Psoas muscle (tissue), 8 donors: ENCODE data around the gene MUC13. TPM values are rescaled to one million over a fixed set of nuclear protein-coding genes. Genes with fewer than 3 reads are reported as not detected.

Source experiments
- ATAC-seq, 4 donors: fragments of 200-7000 bp; cut with Tn5 transposase; one replicate each; pipeline ENCODE4 v1.9.1; 2020; ENCODE audit warnings: moderate library complexity in 3 of 4, mild to moderate bottlenecking in 2 of 4
- DNase-seq, 2 donors: peaks; one replicate each; pipeline ENCODE4 v3.0.0-alpha.2; 2020
- H3K27ac ChIP-seq: fragments of 200-600 bp; one replicate; pipeline ENCODE4 v1.8.0; 2022
- H3K27me3 ChIP-seq, 3 donors: fragments of 200-600 bp in 1 of 3; one replicate each; pipeline versions ENCODE4 v1.6.1 to v1.8.0; 2013 to 2022; ENCODE audit warnings: low read length in 2 of 3, mild to moderate bottlenecking in 2 of 3, moderate library complexity in 1 of 3; ENCODE audit not compliant: insufficient read depth in 3 of 3
- H3K36me3 ChIP-seq, 2 donors: fragments of 200-600 bp in 1 of 2; one replicate each; pipeline versions ENCODE4 v1.6.1 to v1.8.0; 2013 to 2022; ENCODE audit warnings: low read depth in 1 of 2, mild to moderate bottlenecking in 1 of 2, moderate library complexity in 1 of 2; ENCODE audit not compliant: insufficient read depth in 1 of 2
- H3K4me1 ChIP-seq: fragments of 200-600 bp; one replicate; pipeline ENCODE4 v1.8.0; 2022
- H3K4me3 ChIP-seq: fragments of 200-600 bp; one replicate; pipeline ENCODE4 v1.8.0; 2022; ENCODE audit warnings: mild to moderate bottlenecking
- H3K9me3 ChIP-seq: fragments of 200-600 bp; one replicate; pipeline ENCODE4 v1.8.0; 2022
- WGBS, 3 donors: extraction: QIAGEN DNeasy Blood & Tissue Kit; methylation state at CpG; one replicate each; pipeline versions ENCODE4 v1.1.6 to v1.1.7; 2013; 5-methylcytosine and 5-hydroxymethylcytosine counted together
- intact Hi-C, 2 donors: fragments of 100-400 bp; cut with DNase I; formaldehyde crosslinking; loops; one replicate each; pipeline versions ENCODE4 v1.11.0 to v1.14.2; 2022
- polyA plus RNA-seq, 3 donors: library from polyadenylated mRNA; stranded (reverse); fragments of 200-250 nt; gene quantifications; one replicate each; pipeline ENCODE4 v1.2.3, GENCODE V29; 2013
- total RNA-seq, 4 donors: library from RNA; stranded (reverse); fragmentation: NEBNext Ultra II Directional in 2 of 4; extraction: Animal tissue kit (Norgen Biotek cat#: 25700) in 2 of 4; gene quantifications; one replicate each; pipeline versions ENCODE4 v1.2.1 to v1.2.4, GENCODE V29; 2021 to 2023
- TF ChIP-seq, protein P1 (sequence below): fragments of 200-600 bp; IDR thresholded peaks from one replicate; pipeline ENCODE4 v1.8.0; 2022; ENCODE audit warnings: antibody characterized with exemption
- donor health status: healthy with polysubstance abuse.
- donor health status: DM: no; HTN: no; CAD: no; lungs with moderate emphysema.
- donor health status: Bipolar disorder and iron deficiency.
- donor health status: healthy.
- donor health status: DM: yes; HTN: yes; CAD: no.
- donor health status: DM: no; HTN: no; CAD: no.
- donor health status: DM: no; HTN: no; CAD: no.
- donor health status: DM: yes; HTN: yes; CAD: no.

MUC13 gene
- total and polyA plus RNA-seq, 7 donors: 0.12 to 0.16 (median 0.13) TPM; not detected in 4

DNA sequence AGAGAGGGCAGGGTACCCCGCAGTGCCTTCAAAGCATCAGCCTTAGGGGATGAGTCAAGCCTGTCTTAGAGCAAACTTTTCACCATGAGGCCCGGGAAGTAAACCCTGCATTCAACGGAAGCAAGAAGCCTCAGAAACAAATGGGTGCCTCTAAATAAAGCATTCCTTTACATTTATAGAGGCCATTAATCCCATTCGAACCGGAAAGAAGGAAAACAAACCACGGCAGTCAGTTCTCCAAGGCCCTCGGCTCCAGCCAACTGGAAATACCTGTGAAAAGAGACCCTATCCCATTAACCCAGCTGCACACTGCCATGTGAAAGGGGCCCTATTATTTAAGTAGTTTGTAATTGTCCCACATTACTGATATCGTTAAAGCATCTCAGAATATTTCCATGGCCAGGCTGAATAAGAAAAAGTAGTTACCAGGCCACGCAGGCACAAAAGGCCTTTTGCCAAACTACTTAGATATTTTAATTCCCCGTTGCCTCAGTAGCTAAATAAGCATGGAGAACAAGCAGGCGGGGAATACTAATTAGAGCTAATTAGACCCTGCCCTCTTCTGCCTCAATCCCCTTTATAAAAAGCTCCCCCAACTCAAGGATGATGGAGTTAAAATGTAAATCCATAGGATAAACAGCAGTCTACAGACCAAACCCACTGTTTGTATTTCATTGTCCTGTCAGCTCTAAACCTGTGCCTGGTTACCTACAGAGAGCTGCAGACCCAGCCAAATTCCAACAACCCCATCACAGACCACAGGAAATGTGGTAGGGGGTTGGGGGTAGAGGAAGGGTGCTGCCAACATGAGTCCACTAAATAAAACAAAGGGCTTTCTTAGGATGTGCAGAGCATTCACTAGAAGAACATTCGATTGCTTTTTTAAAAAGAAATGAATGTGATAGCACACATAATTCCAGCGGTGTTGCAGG, 51.5 kb downstream of the MUC13 start:
- ATAC-seq (no peak), DNase-seq (no peak)
- WGBS, 3 donors: 82 to 90% (median 85%) methylated on average over 13 of the region's 13 CpGs
- H3K4me1 ChIP-seq: peaks cover 35% of the 10 kb centered on the region
- TF ChIP-seq, protein P1, sequence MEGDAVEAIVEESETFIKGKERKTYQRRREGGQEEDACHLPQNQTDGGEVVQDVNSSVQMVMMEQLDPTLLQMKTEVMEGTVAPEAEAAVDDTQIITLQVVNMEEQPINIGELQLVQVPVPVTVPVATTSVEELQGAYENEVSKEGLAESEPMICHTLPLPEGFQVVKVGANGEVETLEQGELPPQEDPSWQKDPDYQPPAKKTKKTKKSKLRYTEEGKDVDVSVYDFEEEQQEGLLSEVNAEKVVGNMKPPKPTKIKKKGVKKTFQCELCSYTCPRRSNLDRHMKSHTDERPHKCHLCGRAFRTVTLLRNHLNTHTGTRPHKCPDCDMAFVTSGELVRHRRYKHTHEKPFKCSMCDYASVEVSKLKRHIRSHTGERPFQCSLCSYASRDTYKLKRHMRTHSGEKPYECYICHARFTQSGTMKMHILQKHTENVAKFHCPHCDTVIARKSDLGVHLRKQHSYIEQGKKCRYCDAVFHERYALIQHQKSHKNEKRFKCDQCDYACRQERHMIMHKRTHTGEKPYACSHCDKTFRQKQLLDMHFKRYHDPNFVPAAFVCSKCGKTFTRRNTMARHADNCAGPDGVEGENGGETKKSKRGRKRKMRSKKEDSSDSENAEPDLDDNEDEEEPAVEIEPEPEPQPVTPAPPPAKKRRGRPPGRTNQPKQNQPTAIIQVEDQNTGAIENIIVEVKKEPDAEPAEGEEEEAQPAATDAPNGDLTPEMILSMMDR: no peak
- H3K4me3 ChIP-seq: no peak overlapping the region
- no peaks in the 10 kb centered on the region for H3K27me3 ChIP-seq
- intact Hi-C loops: no loop called here
- no peaks in the 10 kb centered on the region for H3K36me3 ChIP-seq
- H3K9me3 ChIP-seq: no peaks in the 10 kb centered on the region
- H3K27ac ChIP-seq: no peak overlapping the region

DNA sequence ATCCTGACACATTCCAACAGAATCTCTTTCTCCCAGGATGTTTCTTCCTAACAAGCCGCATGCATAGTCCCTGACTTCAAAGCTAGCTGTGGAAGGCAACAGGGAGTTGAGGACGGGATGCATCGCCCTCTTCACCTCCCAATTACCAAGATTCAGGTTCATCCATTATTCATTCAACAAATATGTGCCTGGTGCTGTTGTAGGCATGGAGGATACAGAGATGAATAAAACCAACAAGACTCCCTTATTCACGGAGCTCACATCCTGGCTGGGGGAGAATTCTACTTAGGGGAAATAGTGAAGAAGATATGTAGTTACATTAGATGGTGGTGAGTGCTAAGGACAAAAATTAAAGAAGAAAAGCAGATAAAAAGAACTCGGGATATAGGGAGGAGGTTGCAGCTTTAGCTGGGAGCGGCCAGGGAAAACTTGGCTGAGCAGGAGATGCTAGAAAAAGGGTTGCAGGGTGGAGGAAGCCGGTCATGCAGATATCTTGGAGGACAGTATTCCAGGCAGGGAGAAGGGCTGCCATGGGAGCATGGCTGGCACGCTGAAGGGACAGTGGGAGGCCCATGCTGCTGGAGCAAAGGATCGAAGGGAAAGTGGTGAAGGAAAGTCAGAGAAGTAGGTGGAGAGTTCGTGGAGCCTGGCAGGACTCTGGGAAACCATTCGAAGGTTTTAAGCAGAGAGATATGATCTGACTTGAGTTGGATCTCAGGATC, 52.4 kb downstream of the MUC13 start:
- H3K27ac ChIP-seq: no peak overlapping the region
- intact Hi-C loops: no loop called here
- H3K4me1 ChIP-seq: peaks cover 44% of the 10 kb centered on the region

DNA sequence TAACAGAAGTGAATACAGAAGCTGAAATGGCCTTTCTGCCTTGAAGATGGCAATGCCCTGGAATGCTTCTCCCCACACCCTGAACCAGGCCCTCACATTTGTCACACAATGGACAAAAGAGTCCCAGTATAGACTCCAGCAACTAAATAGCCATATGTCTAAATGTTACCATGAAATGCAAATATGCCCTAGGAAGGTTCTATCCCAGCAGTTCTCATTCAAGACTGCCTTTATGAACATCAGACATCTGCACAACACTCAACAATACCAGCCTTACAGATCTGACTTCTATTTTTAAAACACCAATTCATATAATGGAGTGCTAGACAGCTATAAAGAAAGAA, 55.2 kb downstream of the MUC13 start:
- Histone ChIP-seq H3K4me3 (no peak overlapping the region), H3K36me3 (no peaks in the 10 kb centered on the region), H3K27me3 (no peaks in the 10 kb centered on the region), H3K27ac (peak overlapping the region; percentile 68), H3K9me3 (no peaks in the 10 kb centered on the region), H3K4me1 (peaks cover 29% of the 10 kb centered on the region)
- TF ChIP-seq, protein P1: no peak
- ATAC-seq (peak in 1 of 4 donors; percentile 3), DNase-seq (no peak)
- intact Hi-C loops: no loop called here

More for the DNA sequence above, 52.4 kb downstream of the MUC13 start:
- no peak for DNase-seq
- H3K27me3 ChIP-seq: no peaks in the 10 kb centered on the region
- no peaks in the 10 kb centered on the region for H3K36me3 ChIP-seq
- 87 to 94% (median 93%) methylated on average over 11 of the region's 11 CpGs for WGBS, 3 donors
- TF ChIP-seq, protein P1: no peak
- no peaks in the 10 kb centered on the region for H3K9me3 ChIP-seq
- ATAC-seq: no peak
- H3K4me3 ChIP-seq: no peak overlapping the region

DNA sequence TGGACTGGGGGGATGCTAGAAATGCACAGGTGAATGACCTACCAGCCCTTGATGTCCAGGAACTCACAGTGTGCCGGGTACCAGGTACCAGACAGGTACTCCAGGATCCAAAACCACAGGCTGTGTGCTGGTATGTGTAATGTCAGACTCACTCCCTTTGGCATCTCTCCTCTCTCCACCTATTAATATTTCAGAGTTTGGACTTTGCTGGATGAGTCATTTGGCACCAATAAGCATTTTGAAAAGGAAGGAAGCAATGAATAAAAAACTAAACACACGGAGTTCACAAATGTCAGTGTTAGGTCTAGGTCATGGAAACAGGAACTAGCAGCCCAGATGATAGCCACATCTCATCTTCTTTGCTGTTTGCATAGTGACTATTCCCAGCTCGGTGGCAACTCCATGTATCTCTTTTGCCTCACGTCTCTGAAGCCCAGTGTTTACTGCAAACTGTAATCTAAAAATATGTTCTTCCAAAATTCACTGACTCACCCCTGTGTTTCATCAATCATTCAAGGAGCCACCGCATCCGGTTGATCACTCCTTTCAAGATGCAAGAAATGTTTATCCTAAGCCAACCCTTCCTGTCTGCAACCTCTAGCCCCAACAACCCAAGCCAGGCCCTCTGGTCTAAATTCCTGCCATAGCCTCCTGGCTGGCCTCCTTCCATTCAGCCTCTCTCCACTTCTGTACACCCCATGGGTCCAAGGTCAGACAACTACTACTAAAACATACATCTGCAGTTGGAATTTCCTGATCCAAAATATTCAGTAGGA, 55.8 kb downstream of the MUC13 start:
- ATAC-seq: peak; percentile 76 to 87 (median 84)
- TF ChIP-seq, protein P1: no peak
- 34 to 42% (median 36%) methylated on average over 6 of the region's 6 CpGs for WGBS, 3 donors

More for the DNA sequence above, 55.8 kb downstream of the MUC13 start:
- H3K27me3 ChIP-seq: no peaks in the 10 kb centered on the region
- H3K27ac ChIP-seq: peak overlapping the region; percentile 68
- peak in 1 of 2 donors; percentile 53 for DNase-seq
- intact Hi-C loops: no loop called here
- H3K4me3 ChIP-seq: no peak overlapping the region
- H3K36me3 ChIP-seq: no peaks in the 10 kb centered on the region
- peaks cover 29% of the 10 kb centered on the region for H3K4me1 ChIP-seq
- no peaks in the 10 kb centered on the region for H3K9me3 ChIP-seq
